Measurements from ENCODE around the gene CERS6. TPM values are rescaled to one million over a fixed set of nuclear protein-coding genes. Genes with fewer than 3 reads are reported as not detected.

The CERS6 gene
- total and polyA plus RNA-seq, 2 of the 8 experiments (the other 6 are each of a cell fraction or from before 2014, with no cell fraction given) = 6.8 to 28.2 TPM

DNA sequence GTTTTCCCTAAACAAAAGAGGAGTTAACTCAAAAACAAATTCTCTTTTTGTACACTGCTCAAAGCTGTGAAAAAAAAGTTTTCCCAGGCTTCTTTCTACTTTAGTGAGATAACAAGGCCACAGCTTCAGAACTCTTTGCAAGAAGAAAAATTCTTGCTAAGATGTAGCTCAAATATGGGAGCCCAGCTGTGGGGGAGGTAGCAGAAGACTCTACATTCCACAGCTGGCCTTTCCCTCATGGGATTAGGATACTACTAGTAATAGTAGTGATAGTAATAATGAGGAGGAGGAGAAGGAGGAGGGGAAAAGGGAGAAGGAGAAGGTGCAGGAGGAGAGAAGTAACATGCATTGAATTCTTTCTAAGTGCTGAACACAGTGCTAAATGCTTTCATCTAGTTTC is 19.2 kb upstream of the CERS6 start:
- Histone ChIP-seq H3K23me2 (ENCODE audit: low read depth, low read length) (no peaks in the 10 kb centered on the region), H3K27ac (ENCODE audit: low read depth, low read length) (no peak overlapping the region), H4K91ac (replicated peaks; ENCODE audit: insufficient read length, low read length) (no peak overlapping the region), H3K14ac (ENCODE audit: insufficient read length) (no peak overlapping the region), H4K20me1 (replicated peaks in 1 of 2; ENCODE audit: control insufficient read depth in 1 of 2, insufficient read depth in 2 of 2, low read length in 2 of 2) (no peaks in the 10 kb centered on the region), H2AK5ac (ENCODE audit: low read depth, low read length) (no peak overlapping the region), H3K9me3 (ENCODE audit: insufficient read depth in 2 of 2, low read depth in 1 of 2, low read length in 1 of 2) (no peaks in the 10 kb centered on the region), H2BK120ac (replicated peaks; ENCODE audit: low read depth, low read length) (no peak overlapping the region), H2AFZ (ENCODE audit: low read length) (no peak overlapping the region), H3K18ac (ENCODE audit: extremely low read depth, low read length) (no peak overlapping the region), H2BK12ac (ENCODE audit: low read depth, low read length) (no peak overlapping the region), H4K8ac (ENCODE audit: extremely low read depth, insufficient read depth, low read length) (no peak overlapping the region), H2BK20ac (ENCODE audit: low read length) (no peak overlapping the region), H3K27me3 (replicated peaks in 1 of 4; ENCODE audit: control insufficient read depth in 3 of 4, extremely low read depth in 1 of 4, insufficient read depth in 3 of 4, low read length in 3 of 4) (no peaks in the 10 kb centered on the region), H3K4me1 (replicated peaks in 1 of 4; ENCODE audit: control insufficient read depth in 3 of 4, insufficient read depth in 4 of 4, low read length in 3 of 4) (no peaks in the 10 kb centered on the region), H3K79me1 (ENCODE audit: low read depth, low read length) (no peaks in the 10 kb centered on the region), H3K56ac (replicated peaks; ENCODE audit: insufficient read length, low read depth, low read length) (no peak overlapping the region), H3K4ac (replicated peaks; ENCODE audit: insufficient read length, low read depth, low read length) (no peak overlapping the region), H3K36me3 (ENCODE audit: control insufficient read depth in 2 of 4, insufficient read depth in 4 of 4, low read length in 3 of 4) (no peaks in the 10 kb centered on the region), H3K9ac (replicated peaks in 1 of 4; ENCODE audit: extremely low read depth in 1 of 4, low read depth in 3 of 4, low read length in 3 of 4) (no peak overlapping the region), H3K23ac (ENCODE audit: insufficient read length) (no peak overlapping the region), H4K5ac (ENCODE audit: insufficient read length, low read depth, low read length) (no peak overlapping the region), H3K79me2 (ENCODE audit: control insufficient read depth in 1 of 2, insufficient read depth in 2 of 2, low read length in 2 of 2) (no peaks in the 10 kb centered on the region), H2BK15ac (ENCODE audit: low read length) (no peak overlapping the region), H2BK5ac (ENCODE audit: low read depth, low read length) (no peak overlapping the region), H3K4me2 (ENCODE audit: insufficient read depth in 1 of 2, low read depth in 2 of 2, low read length in 2 of 2) (no peak overlapping the region), H3K4me3 (ENCODE audit: extremely low read depth in 1 of 4, insufficient read depth in 2 of 4, low read depth in 3 of 4, low read length in 4 of 4) (no peak overlapping the region)
- CTCF ChIA-PET (ENCODE audit: partially characterized antibody) = interaction anchor here (1.1 to 1.2 kb wide), 3 partner anchors 34 to 269 kb away, joined by 3 read pairs; no protein-coding TSS in a partner anchor
- FAIRE-seq (no peak), DNase-seq (ENCODE audit: low read depth in 1 of 2, low spot score in 2 of 2) (no peak)
- POLR2A ChIA-PET (ENCODE audit: partially characterized antibody) = no interaction called here
- TF ChIP-seq RBBP5 (IDR thresholded peaks at IDR 0.05; ENCODE audit: borderline replicate concordance, low read depth, low read length) (no peak), SAP30 (IDR thresholded peaks at IDR 0.05; ENCODE audit: insufficient read depth, insufficient replicate concordance, low read length) (no peak), JUN (IDR thresholded peaks at IDR 0.05; ENCODE audit: low read depth, low read length) (no peak), SIX5 (IDR thresholded peaks at IDR 0.05; ENCODE audit: low read depth, low read length) (no peak), POU5F1 (IDR thresholded peaks at IDR 0.05; ENCODE audit: low read depth, low read length) (no peak), CEBPB (IDR thresholded peaks at IDR 0.05; ENCODE audit: low read depth, low read length) (no peak), TCF12 (IDR thresholded peaks at IDR 0.05; ENCODE audit: low read depth, low read length) (no peak), ZNF274 (IDR thresholded peaks at IDR 0.05; ENCODE audit: borderline replicate concordance, extremely low read depth, low read length) (no peak), CBX5 (IDR thresholded peaks at IDR 0.05; ENCODE audit: low read depth, low read length) (no peak), HDAC2 (IDR thresholded peaks at IDR 0.05; ENCODE audit: borderline replicate concordance in 1 of 2, low read depth in 2 of 2, low read length in 2 of 2) (no peak)
